LNCAP (cell line): ENCODE data around the gene C6orf120.

ENCODE experiments used
- TF ChIP-seq, protein P1 (sequence below): fragments of 450-650 bp; IDR thresholded peaks from 2 replicates; pipeline ENCODE4 v1.5.1; 2017; ENCODE audit warnings: mild to moderate bottlenecking

Gene C6orf120

DNA sequence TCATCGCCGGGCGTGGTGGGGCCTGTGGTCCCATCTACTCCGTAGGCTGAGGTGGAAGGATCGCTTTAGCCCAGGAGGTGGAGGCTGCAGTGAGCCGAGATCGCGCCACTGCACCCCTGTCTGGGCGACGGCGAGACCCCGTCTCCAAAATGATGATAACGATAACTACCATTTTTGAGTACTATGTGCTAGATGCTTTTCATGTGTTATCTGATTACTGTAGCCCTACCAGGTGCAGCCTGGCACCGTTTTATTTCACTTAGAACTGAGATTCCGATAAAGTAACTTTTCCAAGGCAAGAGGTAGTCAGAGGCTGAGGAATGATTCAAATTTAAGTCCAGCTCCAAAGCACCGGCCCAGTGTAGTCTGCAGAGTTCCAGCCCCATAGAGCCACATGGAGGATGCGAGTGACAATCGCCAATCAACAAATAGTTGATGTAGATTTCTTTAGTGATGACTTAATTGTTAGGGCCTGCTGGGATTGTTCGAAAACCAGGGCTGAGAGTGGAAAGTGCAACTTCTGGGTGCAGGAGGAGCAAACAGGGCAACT is 50.2 kb downstream of the C6orf120 start:
- TF ChIP-seq, protein P1, sequence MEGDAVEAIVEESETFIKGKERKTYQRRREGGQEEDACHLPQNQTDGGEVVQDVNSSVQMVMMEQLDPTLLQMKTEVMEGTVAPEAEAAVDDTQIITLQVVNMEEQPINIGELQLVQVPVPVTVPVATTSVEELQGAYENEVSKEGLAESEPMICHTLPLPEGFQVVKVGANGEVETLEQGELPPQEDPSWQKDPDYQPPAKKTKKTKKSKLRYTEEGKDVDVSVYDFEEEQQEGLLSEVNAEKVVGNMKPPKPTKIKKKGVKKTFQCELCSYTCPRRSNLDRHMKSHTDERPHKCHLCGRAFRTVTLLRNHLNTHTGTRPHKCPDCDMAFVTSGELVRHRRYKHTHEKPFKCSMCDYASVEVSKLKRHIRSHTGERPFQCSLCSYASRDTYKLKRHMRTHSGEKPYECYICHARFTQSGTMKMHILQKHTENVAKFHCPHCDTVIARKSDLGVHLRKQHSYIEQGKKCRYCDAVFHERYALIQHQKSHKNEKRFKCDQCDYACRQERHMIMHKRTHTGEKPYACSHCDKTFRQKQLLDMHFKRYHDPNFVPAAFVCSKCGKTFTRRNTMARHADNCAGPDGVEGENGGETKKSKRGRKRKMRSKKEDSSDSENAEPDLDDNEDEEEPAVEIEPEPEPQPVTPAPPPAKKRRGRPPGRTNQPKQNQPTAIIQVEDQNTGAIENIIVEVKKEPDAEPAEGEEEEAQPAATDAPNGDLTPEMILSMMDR, result no peak
